Measurements from ENCODE around the gene RCN2. TPM values are rescaled to one million over a fixed set of nuclear protein-coding genes. Genes with fewer than 3 reads are reported as not detected.

The RCN2 gene
- total RNA-seq, 4 donors from 2014 or later, result 12.7 to 34.3 (median 18.5) TPM

DNA sequence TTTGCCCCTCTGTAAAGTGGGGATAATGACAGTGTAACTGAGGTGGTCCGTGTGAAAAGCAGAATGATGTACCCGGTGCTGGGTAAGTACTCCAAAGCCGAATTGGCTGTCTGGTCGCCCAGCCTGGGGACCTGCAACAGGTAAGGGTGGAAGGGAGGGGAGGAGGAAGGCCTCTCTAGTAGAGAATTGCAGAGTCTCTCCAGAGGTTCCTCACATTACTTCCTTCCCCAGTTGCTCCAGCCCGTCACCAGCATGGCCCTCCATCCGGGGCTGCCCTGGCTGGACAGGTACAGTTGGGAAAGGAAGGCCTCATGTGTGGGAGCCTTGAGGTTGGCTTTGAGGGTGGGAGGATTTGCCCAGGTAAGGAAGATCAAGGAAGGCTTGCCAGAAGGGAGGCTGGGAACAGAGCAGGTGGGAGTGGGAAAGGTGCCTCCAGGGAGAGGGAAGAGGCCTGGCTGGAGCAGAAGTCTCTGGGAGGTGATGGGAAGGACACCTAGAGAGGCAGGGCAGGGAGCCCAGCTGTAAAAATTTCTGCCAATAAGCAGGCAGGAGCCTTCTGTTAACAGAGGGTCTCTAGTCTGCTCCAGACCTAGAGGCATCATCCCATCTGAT lies 61.7 kb downstream of the RCN2 start:
- intact Hi-C loops (cut with DNase I; ENCODE audit: low total_unique reads) (no loop called here), in situ Hi-C loops (cut with MboI; ENCODE audit: low pct_ligation_motif_present in 1 of 4, low pct_unique_long_range_greater_than_20kb in 1 of 4, low sequenced_read_pairs in 3 of 4) (no loop called here)
- 89% methylated on average over 6 of the region's 6 CpGs; no CpG with 5 or more reads in 1 of the 2 donors for WGBS, 2 donors (ENCODE audit: low coverage in 1 of 2)
- Histone ChIP-seq H3K27ac (no peak overlapping the region), H3K36me3 (no peaks in the 10 kb centered on the region), H3K4me3 (no peak overlapping the region), H3K27me3 (no peaks in the 10 kb centered on the region), H3K4me1 (peaks cover 0 to 24% (median 8%) of the 10 kb centered on the region in 4 donors), H3K9me3 (no peaks in the 10 kb centered on the region)
- TF ChIP-seq POLR2AphosphoS5 (IDR thresholded peaks at IDR 0.05) (no peak), EP300 (IDR thresholded peaks at IDR 0.05; ENCODE audit: low read depth) (no peak), POLR2A (IDR thresholded peaks at IDR 0.05) (no peak)
- TF ChIP-seq, protein P1, sequence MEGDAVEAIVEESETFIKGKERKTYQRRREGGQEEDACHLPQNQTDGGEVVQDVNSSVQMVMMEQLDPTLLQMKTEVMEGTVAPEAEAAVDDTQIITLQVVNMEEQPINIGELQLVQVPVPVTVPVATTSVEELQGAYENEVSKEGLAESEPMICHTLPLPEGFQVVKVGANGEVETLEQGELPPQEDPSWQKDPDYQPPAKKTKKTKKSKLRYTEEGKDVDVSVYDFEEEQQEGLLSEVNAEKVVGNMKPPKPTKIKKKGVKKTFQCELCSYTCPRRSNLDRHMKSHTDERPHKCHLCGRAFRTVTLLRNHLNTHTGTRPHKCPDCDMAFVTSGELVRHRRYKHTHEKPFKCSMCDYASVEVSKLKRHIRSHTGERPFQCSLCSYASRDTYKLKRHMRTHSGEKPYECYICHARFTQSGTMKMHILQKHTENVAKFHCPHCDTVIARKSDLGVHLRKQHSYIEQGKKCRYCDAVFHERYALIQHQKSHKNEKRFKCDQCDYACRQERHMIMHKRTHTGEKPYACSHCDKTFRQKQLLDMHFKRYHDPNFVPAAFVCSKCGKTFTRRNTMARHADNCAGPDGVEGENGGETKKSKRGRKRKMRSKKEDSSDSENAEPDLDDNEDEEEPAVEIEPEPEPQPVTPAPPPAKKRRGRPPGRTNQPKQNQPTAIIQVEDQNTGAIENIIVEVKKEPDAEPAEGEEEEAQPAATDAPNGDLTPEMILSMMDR (IDR thresholded peaks at IDR 0.05), result no peak
- peak; percentile 6 for DNase-seq

DNA sequence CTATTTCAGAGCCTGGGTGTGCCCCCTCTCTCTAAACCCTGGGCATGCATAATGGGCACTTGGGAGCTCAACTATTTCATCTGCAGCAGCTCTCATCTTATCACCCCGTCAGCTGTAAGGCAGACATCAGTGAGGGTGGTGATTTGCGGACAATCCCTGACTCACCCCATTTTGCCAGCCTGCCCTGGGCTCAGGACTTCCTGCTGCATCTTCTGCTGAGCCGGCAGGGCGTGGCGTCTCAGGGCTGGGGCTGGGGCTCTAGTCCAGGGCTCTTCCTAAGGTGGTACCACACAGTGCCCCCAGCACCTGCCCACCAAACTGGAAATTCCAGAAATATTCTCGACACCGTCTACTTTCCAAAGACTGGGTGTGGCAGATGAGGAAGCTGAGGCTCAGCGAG lies 62.5 kb downstream of the RCN2 start:
- H3K27ac ChIP-seq, result peak overlapping the region; percentile 62 to 77 (median 66)
- H3K4me1 ChIP-seq, result peaks cover 0 to 17% (median 8%) of the 10 kb centered on the region in 4 donors
- in situ Hi-C loops (cut with MboI; ENCODE audit: low pct_ligation_motif_present in 1 of 4, low pct_unique_long_range_greater_than_20kb in 1 of 4, low sequenced_read_pairs in 3 of 4), result no loop called here
- DNase-seq, result peak; percentile 30
- TF ChIP-seq, protein P1 (IDR thresholded peaks at IDR 0.05), result no peak
- TF ChIP-seq POLR2A (IDR thresholded peaks at IDR 0.05) (no peak), EP300 (IDR thresholded peaks at IDR 0.05; ENCODE audit: low read depth) (no peak), POLR2AphosphoS5 (IDR thresholded peaks at IDR 0.05) (no peak)
- 56% methylated on average over 8 of the region's 8 CpGs; no CpG with 5 or more reads in 1 of the 2 donors for WGBS, 2 donors (ENCODE audit: low coverage in 1 of 2)
- H3K27me3 ChIP-seq, result no peaks in the 10 kb centered on the region
- intact Hi-C loops (cut with DNase I; ENCODE audit: low total_unique reads), result no loop called here
- H3K4me3 ChIP-seq, result no peak overlapping the region
- no peaks in the 10 kb centered on the region for H3K36me3 ChIP-seq
- H3K9me3 ChIP-seq, result no peaks in the 10 kb centered on the region

DNA sequence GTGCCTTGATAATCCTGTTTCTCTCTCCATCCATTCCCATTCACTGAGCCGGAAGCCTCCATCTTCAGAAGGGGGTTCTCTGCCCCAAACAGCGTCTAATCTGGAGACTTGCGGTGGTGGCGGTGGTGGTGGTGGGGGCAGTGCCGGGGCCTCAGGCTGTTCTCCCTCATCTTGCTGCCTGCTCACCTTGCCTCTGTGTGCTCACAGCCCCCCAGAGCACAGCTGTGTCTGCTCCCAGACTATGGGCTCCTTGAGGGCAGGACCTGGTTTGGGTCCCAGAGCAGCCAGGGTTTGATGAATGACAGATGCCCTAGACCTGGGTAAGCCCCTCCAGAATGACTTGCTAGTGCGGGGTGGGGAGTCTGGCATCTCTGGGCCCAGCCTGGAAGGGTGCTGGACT lies 62.9 kb downstream of the RCN2 start:
- no peak overlapping the region for H3K4me3 ChIP-seq
- H3K9me3 ChIP-seq, result no peaks in the 10 kb centered on the region
- H3K27me3 ChIP-seq, result no peaks in the 10 kb centered on the region
- DNase-seq, result peak; percentile 7
- 89% methylated on average over 6 of the region's 6 CpGs; no CpG with 5 or more reads in 1 of the 2 donors for WGBS, 2 donors (ENCODE audit: low coverage in 1 of 2)
- H3K4me1 ChIP-seq, result peaks cover 0 to 17% (median 8%) of the 10 kb centered on the region in 4 donors
- intact Hi-C loops (cut with DNase I; ENCODE audit: low total_unique reads), result no loop called here
- H3K36me3 ChIP-seq, result no peaks in the 10 kb centered on the region
- TF ChIP-seq POLR2AphosphoS5 (IDR thresholded peaks at IDR 0.05), result no peak
- TF ChIP-seq, protein P1 (IDR thresholded peaks at IDR 0.05), result no peak
- TF ChIP-seq POLR2A (IDR thresholded peaks at IDR 0.05), result no peak
- TF ChIP-seq EP300 (IDR thresholded peaks at IDR 0.05; ENCODE audit: low read depth), result no peak
- in situ Hi-C loops (cut with MboI; ENCODE audit: low pct_ligation_motif_present in 1 of 4, low pct_unique_long_range_greater_than_20kb in 1 of 4, low sequenced_read_pairs in 3 of 4), result no loop called here
- H3K27ac ChIP-seq, result peak overlapping the region; percentile 62 to 77 (median 66)

DNA sequence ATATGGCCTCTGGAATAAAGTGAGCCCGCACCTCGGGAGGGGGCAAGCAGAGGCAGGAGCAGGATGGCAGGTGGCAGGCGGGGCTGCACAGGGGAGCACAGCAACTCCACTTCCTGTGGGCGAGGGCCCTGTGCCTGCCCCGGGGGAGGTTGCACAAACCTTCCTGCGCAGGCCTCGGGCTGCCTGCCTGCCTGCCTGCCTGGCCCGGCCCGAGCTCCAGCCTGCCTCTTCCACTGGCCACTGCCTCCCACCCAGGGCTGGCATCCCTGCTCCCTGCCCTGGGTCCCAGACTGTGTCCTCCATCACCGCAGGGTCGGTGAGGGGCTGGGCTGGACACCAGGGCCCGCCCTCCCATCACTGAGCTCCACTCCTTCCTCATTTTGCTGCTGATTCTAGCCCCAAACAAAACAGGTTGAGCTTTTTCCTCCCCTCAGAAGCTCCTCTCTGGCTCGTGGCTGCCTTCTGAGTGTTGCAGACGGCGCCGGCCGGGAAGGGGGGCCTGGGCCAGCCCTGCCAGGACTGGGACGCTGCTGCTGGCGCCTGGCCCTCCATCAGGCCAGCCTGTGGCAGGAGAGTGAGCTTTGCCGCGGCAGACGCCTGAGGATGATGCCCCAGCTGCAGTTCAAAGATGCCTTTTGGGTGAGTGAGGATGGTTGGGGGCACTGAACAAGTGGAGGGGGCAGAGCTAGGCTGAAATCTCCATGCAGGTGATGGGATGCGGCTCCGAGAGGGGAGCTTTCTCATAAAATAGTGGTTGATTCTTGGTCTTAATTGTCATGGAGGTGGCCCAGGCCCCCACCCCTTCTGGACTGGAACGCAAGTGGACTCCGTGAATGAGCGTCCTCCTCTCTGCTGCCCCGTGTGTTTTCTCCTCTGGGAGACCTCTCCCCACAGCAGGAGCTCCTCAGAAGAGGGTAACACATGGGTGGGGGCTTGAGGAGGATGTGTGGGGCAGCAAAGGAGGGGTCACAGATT lies 63.7 kb downstream of the RCN2 start, which contains the start of gene PSTPIP1:
TSS of gene PSTPIP1 (plus strand) at position 156 of the 975 bp plus-strand sequence. CDS start at position 604, 448 bp downstream.
- H3K36me3 ChIP-seq, result no peaks in the 10 kb centered on the region
- peak within 1 kb of the TSS in 2 of 4 donors; percentile 29 to 39 for H3K4me3 ChIP-seq
- H3K27me3 ChIP-seq, result no peaks in the 10 kb centered on the region
- peak within 1 kb of the TSS; percentile 62 to 77 (median 66) for H3K27ac ChIP-seq
- H3K9me3 ChIP-seq, result no peaks in the 10 kb centered on the region
- peak; percentile 50 for TF ChIP-seq POLR2A (IDR thresholded peaks at IDR 0.05)
- peak in 2 of 3 donors; percentile 41 to 52 for TF ChIP-seq POLR2AphosphoS5 (IDR thresholded peaks at IDR 0.05)
- TF ChIP-seq EP300 (IDR thresholded peaks at IDR 0.05; ENCODE audit: low read depth), result no peak
- H3K4me1 ChIP-seq, result peaks cover 0 to 17% (median 8%) of the 10 kb centered on the region in 4 donors
- intact Hi-C loops (cut with DNase I; ENCODE audit: low total_unique reads), result no loop called here
- in situ Hi-C loops (cut with MboI; ENCODE audit: low pct_ligation_motif_present in 1 of 4, low pct_unique_long_range_greater_than_20kb in 1 of 4, low sequenced_read_pairs in 3 of 4), result no loop called here
- peak; percentile 51 for DNase-seq
- WGBS, 2 donors (ENCODE audit: low coverage in 1 of 2), result 20 to 46% methylated on average over 1 to 24 of the region's 28 CpGs

Measured in transverse colon (tissue), 4 donors.